ENCODE measurements around the gene IFNL4. TPM values are rescaled to one million over a fixed set of nuclear protein-coding genes. Genes with fewer than 3 reads are reported as not detected.
A peak's percentile ranks its signal among the peaks of the same experiment; 100 is the strongest.
"Not testable (repeated sequence)": the region's sequence is repeated elsewhere in the genome, so short reads cannot be mapped to it uniquely, and the experiment has no call there.

The IFNL4 gene
- total RNA-seq, 1 experiment from 2014 or later, result not detected

DNA sequence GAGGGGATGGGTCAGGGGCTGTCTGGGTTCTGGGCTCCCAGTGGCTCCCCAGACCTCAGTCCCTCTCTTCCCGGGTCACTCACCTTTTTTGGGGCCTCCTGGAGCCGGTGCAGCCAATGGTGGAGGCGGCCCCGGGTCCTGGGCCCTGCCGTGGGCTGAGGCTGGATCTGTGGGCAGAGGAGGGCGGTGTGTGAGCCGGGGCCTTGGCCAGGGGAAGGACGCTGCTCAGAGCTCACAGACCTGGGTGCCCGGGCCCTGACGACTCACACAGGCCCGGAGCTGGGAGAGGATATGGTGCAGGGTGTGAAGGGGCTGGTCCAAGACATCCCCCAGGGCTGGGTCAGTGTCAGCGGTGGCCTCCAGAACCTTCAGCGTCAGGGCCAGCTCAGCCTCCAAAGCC lies 4.9 kb downstream of the IFNL4 start:
- H3K27me3 Mint-ChIP-seq (ENCODE audit: insufficient read depth, unreplicated experiment); BruUV-seq (replicated peaks); intact Hi-C loops (cut with micrococcal nuclease; ENCODE audit: unreplicated experiment); H3K4me1 Mint-ChIP-seq (ENCODE audit: low read depth, unreplicated experiment); H3K9me3 ChIP-seq; DNase-seq; H3K27ac Mint-ChIP-seq (ENCODE audit: unreplicated experiment); CTCF ChIA-PET; H3K4me3 ChIP-seq (ENCODE audit: low read depth, low read length); H3K9me3 Mint-ChIP-seq (ENCODE audit: unreplicated experiment); H3K36me3 Mint-ChIP-seq (ENCODE audit: insufficient read depth, unreplicated experiment); H3K27me3 ChIP-seq (replicated peaks; ENCODE audit: control insufficient read depth, insufficient read depth, low read length); H3K36me3 ChIP-seq (ENCODE audit: control insufficient read depth, insufficient read depth, low read length); POLR2A ChIA-PET; H3K4me1 ChIP-seq; H3K4me3 Mint-ChIP-seq (ENCODE audit: unreplicated experiment): not testable (repeated sequence)

DNA sequence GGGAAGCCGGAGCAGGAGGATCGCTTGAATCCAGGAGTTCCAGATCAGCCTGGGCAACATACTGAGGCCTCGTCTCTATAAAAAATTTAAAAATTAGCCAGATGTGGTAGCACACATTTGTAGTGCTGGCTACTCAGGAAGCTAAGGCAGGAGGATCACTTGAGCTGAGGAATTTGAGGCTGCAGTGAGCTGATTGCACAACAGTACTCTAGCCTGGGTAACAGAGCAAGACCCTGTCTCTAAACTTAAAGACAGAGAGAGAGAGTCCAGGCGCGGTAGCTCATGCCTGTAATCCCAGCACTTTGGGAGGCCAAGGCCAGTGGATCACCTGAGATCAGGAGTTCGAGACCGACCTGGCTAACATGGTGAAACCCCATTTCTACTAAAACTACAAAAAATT lies 8.2 kb downstream of the IFNL4 start:
- no peak overlapping the region for H3K4me3 Mint-ChIP-seq (ENCODE audit: unreplicated experiment)
- no peak overlapping the region for H3K4me3 ChIP-seq (ENCODE audit: low read depth, low read length)
- H3K27ac Mint-ChIP-seq (ENCODE audit: unreplicated experiment), result no peak overlapping the region
- no peaks in the 10 kb centered on the region for H3K36me3 ChIP-seq (ENCODE audit: control insufficient read depth, insufficient read depth, low read length)
- no peaks in the 10 kb centered on the region for H3K9me3 ChIP-seq
- ChIA-PET POLR2A (no interaction called here), CTCF (no interaction called here)
- no TSS peak for BruUV-seq (replicated peaks)
- TF ChIP-seq, protein P1, sequence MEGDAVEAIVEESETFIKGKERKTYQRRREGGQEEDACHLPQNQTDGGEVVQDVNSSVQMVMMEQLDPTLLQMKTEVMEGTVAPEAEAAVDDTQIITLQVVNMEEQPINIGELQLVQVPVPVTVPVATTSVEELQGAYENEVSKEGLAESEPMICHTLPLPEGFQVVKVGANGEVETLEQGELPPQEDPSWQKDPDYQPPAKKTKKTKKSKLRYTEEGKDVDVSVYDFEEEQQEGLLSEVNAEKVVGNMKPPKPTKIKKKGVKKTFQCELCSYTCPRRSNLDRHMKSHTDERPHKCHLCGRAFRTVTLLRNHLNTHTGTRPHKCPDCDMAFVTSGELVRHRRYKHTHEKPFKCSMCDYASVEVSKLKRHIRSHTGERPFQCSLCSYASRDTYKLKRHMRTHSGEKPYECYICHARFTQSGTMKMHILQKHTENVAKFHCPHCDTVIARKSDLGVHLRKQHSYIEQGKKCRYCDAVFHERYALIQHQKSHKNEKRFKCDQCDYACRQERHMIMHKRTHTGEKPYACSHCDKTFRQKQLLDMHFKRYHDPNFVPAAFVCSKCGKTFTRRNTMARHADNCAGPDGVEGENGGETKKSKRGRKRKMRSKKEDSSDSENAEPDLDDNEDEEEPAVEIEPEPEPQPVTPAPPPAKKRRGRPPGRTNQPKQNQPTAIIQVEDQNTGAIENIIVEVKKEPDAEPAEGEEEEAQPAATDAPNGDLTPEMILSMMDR (IDR thresholded peaks at IDR 0.05; ENCODE audit: insufficient read depth in 1 of 2, low read depth in 1 of 2, low read length in 1 of 2, severe bottlenecking in 1 of 2, unreplicated experiment in 1 of 2), result no peak
- H3K36me3 Mint-ChIP-seq (ENCODE audit: insufficient read depth, unreplicated experiment), result no peaks in the 10 kb centered on the region
- no peaks in the 10 kb centered on the region for H3K27me3 ChIP-seq (replicated peaks; ENCODE audit: control insufficient read depth, insufficient read depth, low read length)
- intact Hi-C loops (cut with micrococcal nuclease; ENCODE audit: unreplicated experiment), result no loop called here
- H3K9me3 Mint-ChIP-seq (ENCODE audit: unreplicated experiment), result no peaks in the 10 kb centered on the region
- peaks cover 20% of the 10 kb centered on the region for H3K4me1 Mint-ChIP-seq (ENCODE audit: low read depth, unreplicated experiment)
- no peak for DNase-seq
- peaks cover 16% of the 10 kb centered on the region for H3K4me1 ChIP-seq
- no peaks in the 10 kb centered on the region for H3K27me3 Mint-ChIP-seq (ENCODE audit: insufficient read depth, unreplicated experiment)

DNA sequence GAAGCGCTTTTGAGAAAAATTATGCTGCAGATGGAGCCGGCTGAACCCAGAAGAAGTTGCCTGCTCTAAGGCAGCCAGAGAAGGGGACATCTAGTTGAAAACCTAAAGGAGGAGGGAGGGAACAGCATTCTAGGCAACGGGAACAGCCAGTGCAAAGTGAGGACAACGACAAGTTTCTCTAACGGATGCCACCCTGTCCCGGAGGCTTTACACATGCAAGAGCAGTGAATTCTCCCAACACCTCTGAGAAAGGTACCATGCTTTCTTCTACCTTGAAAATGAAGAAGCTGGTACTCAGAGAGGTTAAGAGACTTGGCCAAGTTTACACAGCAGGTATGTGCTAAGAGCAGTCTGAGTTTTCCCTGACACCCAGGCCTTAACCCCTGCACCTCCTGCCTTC lies 9.7 kb downstream of the IFNL4 start:
- Histone ChIP-seq H3K4me1 (peaks cover 16% of the 10 kb centered on the region), H3K36me3 (ENCODE audit: control insufficient read depth, insufficient read depth, low read length) (no peaks in the 10 kb centered on the region), H3K9me3 (no peaks in the 10 kb centered on the region), H3K4me3 (ENCODE audit: low read depth, low read length) (no peak overlapping the region), H3K27me3 (replicated peaks; ENCODE audit: control insufficient read depth, insufficient read depth, low read length) (no peaks in the 10 kb centered on the region)
- intact Hi-C loops (cut with micrococcal nuclease; ENCODE audit: unreplicated experiment), result no loop called here
- Mint-ChIP-seq H3K27me3 (ENCODE audit: insufficient read depth, unreplicated experiment) (no peaks in the 10 kb centered on the region), H3K27ac (ENCODE audit: unreplicated experiment) (no peak overlapping the region), H3K36me3 (ENCODE audit: insufficient read depth, unreplicated experiment) (no peaks in the 10 kb centered on the region), H3K9me3 (ENCODE audit: unreplicated experiment) (no peaks in the 10 kb centered on the region), H3K4me1 (ENCODE audit: low read depth, unreplicated experiment) (peaks cover 20% of the 10 kb centered on the region), H3K4me3 (ENCODE audit: unreplicated experiment) (no peak overlapping the region)
- POLR2A ChIA-PET, result no interaction called here
- TF ChIP-seq, protein P1 (IDR thresholded peaks at IDR 0.05; ENCODE audit: insufficient read depth in 1 of 2, low read depth in 1 of 2, low read length in 1 of 2, severe bottlenecking in 1 of 2, unreplicated experiment in 1 of 2), result no peak
- CTCF ChIA-PET, result no interaction called here
- BruUV-seq (replicated peaks), result no TSS peak
- no peak for DNase-seq

DNA sequence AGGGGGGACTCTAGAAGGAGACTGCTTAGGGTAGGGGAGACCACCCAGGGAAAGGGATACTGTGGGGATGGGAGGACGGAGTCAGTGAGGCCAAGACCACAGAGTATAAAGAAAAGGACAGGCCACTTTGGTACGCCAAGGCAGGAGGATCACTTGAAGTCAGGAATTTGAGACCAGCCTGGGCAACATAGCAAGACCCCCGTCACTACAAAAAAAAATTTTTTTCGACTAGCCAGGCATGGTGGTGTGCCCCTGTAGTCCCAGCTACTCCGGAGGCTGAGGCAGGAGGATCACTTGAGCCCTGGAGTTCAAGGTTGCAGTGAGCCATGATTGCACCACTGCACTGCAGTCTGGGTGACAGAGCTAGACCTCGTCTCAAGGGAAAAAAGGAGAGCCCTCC lies 10.4 kb downstream of the IFNL4 start:
- peak overlapping the region; percentile 61 for H3K4me3 Mint-ChIP-seq (ENCODE audit: unreplicated experiment)
- peaks cover 20% of the 10 kb centered on the region for H3K4me1 Mint-ChIP-seq (ENCODE audit: low read depth, unreplicated experiment)
- no peaks in the 10 kb centered on the region for H3K9me3 Mint-ChIP-seq (ENCODE audit: unreplicated experiment)
- POLR2A ChIA-PET, result no interaction called here
- BruUV-seq (replicated peaks), result no TSS peak
- H3K27me3 Mint-ChIP-seq (ENCODE audit: insufficient read depth, unreplicated experiment), result no peaks in the 10 kb centered on the region
- Histone ChIP-seq H3K4me1 (peaks cover 16% of the 10 kb centered on the region), H3K27me3 (replicated peaks; ENCODE audit: control insufficient read depth, insufficient read depth, low read length) (no peaks in the 10 kb centered on the region), H3K36me3 (ENCODE audit: control insufficient read depth, insufficient read depth, low read length) (no peaks in the 10 kb centered on the region), H3K4me3 (ENCODE audit: low read depth, low read length) (no peak overlapping the region), H3K9me3 (no peaks in the 10 kb centered on the region)
- H3K36me3 Mint-ChIP-seq (ENCODE audit: insufficient read depth, unreplicated experiment), result no peaks in the 10 kb centered on the region
- intact Hi-C loops (cut with micrococcal nuclease; ENCODE audit: unreplicated experiment), result no loop called here
- CTCF ChIA-PET, result interaction anchor here (0.7 to 1.2 kb wide), 4 partner anchors 9 to 90 kb away, joined by 3 to 8 read pairs (median 4); no protein-coding TSS in a partner anchor
- no peak for DNase-seq
- H3K27ac Mint-ChIP-seq (ENCODE audit: unreplicated experiment), result peak overlapping the region; percentile 92
- TF ChIP-seq, protein P1 (IDR thresholded peaks at IDR 0.05; ENCODE audit: insufficient read depth in 1 of 2, low read depth in 1 of 2, low read length in 1 of 2, severe bottlenecking in 1 of 2, unreplicated experiment in 1 of 2), result no peak
